ENCODE results near the gene ASTN2. TPM values are rescaled to one million over a fixed set of nuclear protein-coding genes. Genes with fewer than 3 reads are reported as not detected.

Gene ASTN2
- polyA plus RNA-seq, 4 donors: 13.7 to 15.5 (median 14.5) TPM

DNA sequence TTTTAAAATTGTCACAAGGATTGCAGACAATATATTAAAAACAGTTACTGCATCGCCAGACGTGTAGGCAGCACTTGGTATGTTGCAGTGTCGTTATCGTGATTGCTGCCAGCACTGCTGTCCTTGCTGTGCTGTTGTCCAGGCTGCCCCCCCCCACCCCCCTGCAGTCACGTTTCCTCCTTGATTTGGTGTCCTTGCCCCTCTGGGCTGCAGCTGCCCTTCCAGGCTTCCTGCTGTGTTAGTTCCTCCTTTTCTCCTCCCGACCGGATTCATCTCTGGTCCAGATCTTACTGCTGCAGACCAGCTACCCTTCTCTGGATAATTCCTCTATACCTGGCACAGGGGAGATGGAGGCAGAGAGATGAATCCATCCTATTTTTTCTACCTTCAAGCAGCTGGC, 428.8 kb downstream of the ASTN2 start:
- no peak for DNase-seq (ENCODE audit: low read depth in 4 of 4, low spot score in 2 of 4)

GRCh38 chr9:116985596-116985995, 429.3 kb downstream of the ASTN2 start:
- no peak for DNase-seq (ENCODE audit: low read depth in 4 of 4, low spot score in 2 of 4)

DNA sequence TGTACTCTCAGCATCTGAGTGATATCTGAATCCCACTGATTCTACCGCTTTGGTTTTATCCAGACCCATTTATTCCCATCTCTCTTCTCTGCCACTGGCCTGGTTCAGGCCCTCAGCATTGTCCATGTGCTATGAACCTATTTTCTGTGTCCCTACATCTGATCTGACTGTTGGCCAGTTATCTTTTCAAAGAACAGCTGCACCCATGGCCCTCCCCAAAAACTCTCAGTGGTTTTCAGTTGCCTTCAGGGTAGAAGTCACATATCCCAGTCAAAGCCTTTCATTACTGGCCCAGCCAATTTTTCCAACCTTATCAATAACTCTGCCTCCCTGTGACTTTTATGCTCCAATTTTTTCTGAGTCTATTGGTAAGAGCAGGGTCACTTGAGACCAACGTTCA, 430.7 kb downstream of the ASTN2 start:
- DNase-seq (ENCODE audit: low read depth in 4 of 4, low spot score in 2 of 4): no peak

DNA sequence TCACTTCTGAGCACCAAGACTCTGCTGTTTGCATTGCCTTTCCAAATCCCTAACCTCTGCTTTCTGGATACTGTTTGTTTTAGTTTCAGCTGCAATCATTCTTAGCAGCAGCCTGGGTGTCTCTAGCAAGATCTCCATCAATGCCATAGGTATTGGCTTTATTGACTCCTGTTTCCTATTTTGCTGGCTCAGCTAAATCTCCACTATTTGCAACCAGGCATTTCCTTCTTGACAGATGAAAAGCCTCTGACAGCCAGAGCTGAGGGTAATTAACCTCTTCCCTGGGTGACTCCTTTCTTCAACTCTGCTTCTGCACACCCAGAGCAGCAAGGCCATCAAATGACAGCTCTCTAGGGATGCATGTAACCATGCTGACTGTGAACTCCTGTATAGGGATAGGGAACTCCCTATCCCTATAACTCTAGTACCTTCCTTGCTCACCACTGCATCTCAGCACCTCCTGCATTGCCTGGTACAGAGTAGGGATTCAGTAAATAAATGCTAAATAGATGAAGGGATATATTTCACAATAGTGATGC, 434.2 kb downstream of the ASTN2 start:
- no peak for DNase-seq (ENCODE audit: low read depth in 4 of 4, low spot score in 2 of 4)

DNA sequence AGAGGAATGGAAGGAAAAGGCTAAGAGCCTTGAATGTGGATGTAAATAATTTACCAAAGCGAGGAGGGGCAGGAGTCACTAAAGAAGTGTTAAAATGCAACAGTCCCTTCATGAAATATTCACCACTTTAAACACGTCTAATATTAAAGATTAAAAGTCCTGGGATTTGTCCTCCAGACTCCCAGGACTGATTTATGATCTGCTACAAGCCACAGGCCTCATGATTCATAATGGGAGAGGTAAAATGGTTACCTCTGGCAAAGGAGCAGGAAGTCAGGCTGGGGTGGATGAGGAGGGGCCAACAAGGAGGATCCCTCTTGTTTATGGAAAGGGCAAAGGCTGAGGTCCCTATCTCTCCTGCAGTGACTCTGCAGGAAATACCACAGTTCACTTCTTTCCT, 435.4 kb downstream of the ASTN2 start:
- DNase-seq (ENCODE audit: low read depth in 4 of 4, low spot score in 2 of 4): peak in 1 of 4 donors; percentile 4

- no peak for DNase-seq (ENCODE audit: low read depth in 4 of 4, low spot score in 2 of 4)
Observed at GRCh38 chr9:116978155-116978554, 436.7 kb downstream of the ASTN2 start.

DNA sequence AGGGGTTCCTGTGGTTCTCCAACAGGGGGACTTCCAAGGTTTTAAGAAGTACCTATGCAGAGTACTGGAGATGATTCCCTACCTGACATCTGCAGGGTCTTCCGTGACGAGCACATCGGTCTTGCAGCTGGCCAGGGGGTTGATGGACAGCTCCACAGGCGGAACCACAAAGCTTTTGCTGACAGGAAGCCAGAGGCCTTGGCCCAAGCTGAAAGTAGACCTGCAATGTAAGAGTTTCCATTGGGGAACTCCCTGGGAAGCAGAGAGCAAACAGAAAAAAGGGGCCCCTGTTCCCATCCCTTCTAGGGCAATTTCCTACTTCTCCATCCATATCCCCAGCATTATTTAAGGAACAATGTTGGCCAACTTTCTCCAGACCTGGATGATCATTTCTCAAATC, 439.7 kb downstream of the ASTN2 start:
- DNase-seq (ENCODE audit: low read depth in 4 of 4, low spot score in 2 of 4): no peak

GRCh38 chr9:116966199-116966598, 448.7 kb downstream of the ASTN2 start:
- DNase-seq (ENCODE audit: low read depth in 4 of 4, low spot score in 2 of 4): no peak

DNA sequence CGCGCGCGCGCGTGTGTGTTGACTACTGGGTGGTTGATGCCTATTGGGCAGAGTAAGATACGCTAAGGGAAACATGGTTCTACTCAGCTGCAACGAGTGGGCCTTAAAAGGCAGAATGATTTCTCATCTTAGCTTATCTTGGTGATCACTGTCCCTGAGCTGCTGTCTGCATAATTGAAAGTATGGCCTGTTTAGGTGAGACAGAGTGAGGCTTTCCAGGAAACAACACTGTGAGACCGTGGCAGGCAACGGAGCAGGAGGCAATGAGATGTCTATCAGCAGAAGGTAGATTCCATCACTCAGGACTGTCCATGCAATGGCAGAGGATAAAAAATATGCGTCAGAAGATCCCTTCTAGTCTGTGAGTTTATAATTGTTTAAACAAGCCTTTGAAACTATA, 450.6 kb downstream of the ASTN2 start:
- no peak for DNase-seq (ENCODE audit: low read depth in 4 of 4, low spot score in 2 of 4)

DNA sequence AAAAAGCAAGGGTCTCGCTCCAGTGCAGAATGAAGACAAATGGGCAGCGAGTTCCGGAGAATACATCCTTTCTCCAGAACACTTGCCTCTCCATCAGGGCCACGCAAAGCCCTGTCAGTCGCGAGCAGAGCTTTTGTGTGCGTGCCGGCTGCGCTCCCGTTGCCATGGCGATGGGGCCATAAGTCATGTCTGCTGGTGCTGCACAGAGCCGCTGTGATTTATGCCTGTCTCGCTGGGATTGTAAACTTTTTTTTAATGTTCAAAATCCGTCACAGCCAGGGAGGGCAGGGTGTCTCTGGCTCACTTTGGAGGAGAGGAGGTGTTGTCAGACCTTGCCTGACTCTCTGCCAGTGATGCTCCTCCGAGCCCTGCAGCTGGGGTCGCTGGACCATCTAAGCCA, 455.0 kb downstream of the ASTN2 start:
- DNase-seq (ENCODE audit: low read depth in 4 of 4, low spot score in 2 of 4): peak in 2 of 4 donors; percentile 13 to 16

DNA sequence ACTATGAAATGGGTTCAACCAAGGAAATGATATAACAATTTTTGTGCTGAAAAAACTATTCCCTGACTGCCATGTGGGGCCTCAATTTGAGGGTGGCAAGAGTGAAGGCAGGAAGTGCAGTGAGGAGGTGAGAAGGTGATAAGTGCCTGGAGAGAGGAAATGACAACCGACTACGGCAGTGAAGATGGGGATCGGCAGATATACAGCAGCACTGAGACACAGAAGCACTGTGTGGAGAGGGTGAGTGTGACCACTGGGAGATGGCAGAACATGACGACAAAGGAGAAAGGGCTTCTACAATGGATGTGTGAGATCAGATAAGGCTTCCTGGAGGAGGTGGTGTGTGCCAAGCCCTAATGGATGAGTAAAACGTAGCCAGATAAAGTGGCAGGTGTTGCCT, 456.0 kb downstream of the ASTN2 start:
- DNase-seq (ENCODE audit: low read depth in 4 of 4, low spot score in 2 of 4): no peak

GRCh38 chr9:116954731-116955130, 460.1 kb downstream of the ASTN2 start:
- DNase-seq (ENCODE audit: low read depth in 4 of 4, low spot score in 2 of 4): no peak

DNA sequence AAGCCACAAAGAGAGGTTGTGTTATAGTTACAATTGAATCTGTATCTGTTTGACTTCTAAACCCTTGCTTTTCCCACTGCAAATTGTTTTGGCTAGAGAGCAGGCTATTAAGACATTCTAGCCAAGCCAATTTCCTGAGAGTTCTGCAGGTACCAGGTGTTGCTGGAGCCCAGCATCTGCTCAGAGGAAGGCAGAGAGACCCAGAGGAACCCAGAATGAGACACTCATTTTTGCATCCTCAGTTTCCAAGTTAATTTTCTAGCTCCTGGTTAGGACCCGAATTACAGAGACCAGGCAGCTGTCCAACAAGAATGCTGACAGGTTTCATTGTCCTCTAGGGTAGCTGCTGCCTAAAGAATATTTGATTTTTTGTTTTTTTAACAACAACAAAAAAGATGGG, 461.6 kb downstream of the ASTN2 start:
- DNase-seq (ENCODE audit: low read depth in 4 of 4, low spot score in 2 of 4): no peak

GRCh38 chr9:116952436-116952810, 462.4 kb downstream of the ASTN2 start:
- no peak for DNase-seq (ENCODE audit: low read depth in 4 of 4, low spot score in 2 of 4)

- DNase-seq (ENCODE audit: low read depth in 4 of 4, low spot score in 2 of 4): no peak
Observed at GRCh38 chr9:116951588-116952435, 463.0 kb downstream of the ASTN2 start.

- DNase-seq (ENCODE audit: low read depth in 4 of 4, low spot score in 2 of 4): no peak
Observed at GRCh38 chr9:116945817-116946216, 469.0 kb downstream of the ASTN2 start.

- no peak for DNase-seq (ENCODE audit: low read depth in 4 of 4, low spot score in 2 of 4)
Observed at GRCh38 chr9:116944714-116945534, 469.9 kb downstream of the ASTN2 start.

DNA sequence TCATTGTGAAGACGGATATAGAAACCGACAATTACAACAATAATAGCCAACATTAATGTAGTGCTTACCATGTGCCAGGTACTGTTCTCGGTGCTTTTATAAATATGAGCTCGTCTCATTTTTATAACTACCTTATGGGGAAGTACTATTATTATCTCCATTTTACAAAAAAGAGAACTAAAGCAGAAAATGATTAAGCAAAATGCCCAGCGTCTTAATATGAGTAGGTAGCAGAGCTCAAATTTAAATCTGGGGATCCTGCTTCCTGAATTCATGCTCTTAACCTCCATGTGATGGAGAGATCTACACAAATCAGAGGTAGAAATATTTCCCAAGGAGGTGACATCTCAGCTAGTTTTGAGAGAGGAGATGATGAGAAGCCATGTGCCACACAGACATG, 470.9 kb downstream of the ASTN2 start:
- DNase-seq (ENCODE audit: low read depth in 4 of 4, low spot score in 2 of 4): no peak

GRCh38 chr9:116942593-116943061, 472.2 kb downstream of the ASTN2 start:
- no peak for DNase-seq (ENCODE audit: low read depth in 4 of 4, low spot score in 2 of 4)

DNA sequence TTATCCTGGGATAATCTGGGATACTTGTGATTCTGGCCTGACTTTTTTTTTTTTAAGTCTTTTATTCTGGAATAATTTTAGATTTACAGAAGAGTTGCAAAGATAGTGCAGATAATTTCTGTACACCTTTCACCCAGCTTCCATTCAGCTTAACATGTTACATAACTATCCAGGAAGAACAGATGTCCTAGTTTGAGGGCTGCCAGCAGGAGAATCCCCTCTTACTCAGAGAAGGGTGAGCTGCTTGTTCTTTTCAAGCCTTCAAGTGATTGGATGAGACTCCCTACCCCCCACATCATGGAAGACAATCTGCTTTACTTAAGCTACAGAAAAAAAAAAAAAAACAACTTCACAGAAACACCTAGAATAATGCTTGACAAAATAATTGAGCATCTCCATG, 473.6 kb downstream of the ASTN2 start:
- no peak for DNase-seq (ENCODE audit: low read depth in 4 of 4, low spot score in 2 of 4)

GRCh38 chr9:116940614-116941215, 474.1 kb downstream of the ASTN2 start:
- DNase-seq (ENCODE audit: low read depth in 4 of 4, low spot score in 2 of 4): no peak
